ENCODE data around the gene P2RY12.

The P2RY12 gene

GRCh38 chr3:151372063-151372820 is 12.3 kb downstream of the P2RY12 start:
- TF ChIP-seq, protein P1, sequence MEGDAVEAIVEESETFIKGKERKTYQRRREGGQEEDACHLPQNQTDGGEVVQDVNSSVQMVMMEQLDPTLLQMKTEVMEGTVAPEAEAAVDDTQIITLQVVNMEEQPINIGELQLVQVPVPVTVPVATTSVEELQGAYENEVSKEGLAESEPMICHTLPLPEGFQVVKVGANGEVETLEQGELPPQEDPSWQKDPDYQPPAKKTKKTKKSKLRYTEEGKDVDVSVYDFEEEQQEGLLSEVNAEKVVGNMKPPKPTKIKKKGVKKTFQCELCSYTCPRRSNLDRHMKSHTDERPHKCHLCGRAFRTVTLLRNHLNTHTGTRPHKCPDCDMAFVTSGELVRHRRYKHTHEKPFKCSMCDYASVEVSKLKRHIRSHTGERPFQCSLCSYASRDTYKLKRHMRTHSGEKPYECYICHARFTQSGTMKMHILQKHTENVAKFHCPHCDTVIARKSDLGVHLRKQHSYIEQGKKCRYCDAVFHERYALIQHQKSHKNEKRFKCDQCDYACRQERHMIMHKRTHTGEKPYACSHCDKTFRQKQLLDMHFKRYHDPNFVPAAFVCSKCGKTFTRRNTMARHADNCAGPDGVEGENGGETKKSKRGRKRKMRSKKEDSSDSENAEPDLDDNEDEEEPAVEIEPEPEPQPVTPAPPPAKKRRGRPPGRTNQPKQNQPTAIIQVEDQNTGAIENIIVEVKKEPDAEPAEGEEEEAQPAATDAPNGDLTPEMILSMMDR (conservative IDR thresholded peaks at IDR 0.05; ENCODE audit: low read length) = no peak
- DNase-seq (ENCODE audit: low read depth) = peak; percentile 43

GRCh38 chr3:151371526-151371925 is 13.0 kb downstream of the P2RY12 start:
- H3K4me3 ChIP-seq (ENCODE audit: low read length) = no peak overlapping the region
- DNase-seq (ENCODE audit: low read depth) = peak; percentile 61
- TF ChIP-seq, protein P1 (conservative IDR thresholded peaks at IDR 0.05; ENCODE audit: low read length) = no peak

More at GRCh38 chr3:151372063-151372820, 12.3 kb downstream of the P2RY12 start:
- no peak overlapping the region for H3K4me3 ChIP-seq (ENCODE audit: low read length)

DNA sequence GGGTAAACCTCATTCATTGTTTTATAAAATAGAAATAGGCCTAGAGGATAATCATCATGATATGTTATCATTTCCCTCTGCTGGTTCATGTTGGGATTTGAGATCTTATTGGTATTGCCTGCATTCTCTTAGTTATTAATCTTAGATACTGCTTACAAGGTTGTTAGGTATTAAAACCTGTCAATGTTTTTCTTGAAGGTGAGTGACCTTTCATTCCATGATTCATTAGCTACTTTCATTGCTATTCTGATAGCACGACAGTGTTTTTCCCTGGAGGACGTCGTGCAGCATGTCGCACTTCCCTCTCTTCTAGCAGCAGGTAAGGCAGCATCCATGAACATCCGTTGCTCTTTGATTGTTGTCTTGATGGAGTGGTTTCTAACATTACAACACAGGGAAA is 17.1 kb downstream of the P2RY12 start:
- no peak overlapping the region for H3K4me3 ChIP-seq (ENCODE audit: low read length)
- TF ChIP-seq, protein P1 (conservative IDR thresholded peaks at IDR 0.05; ENCODE audit: low read length) = peak; percentile 20; the same call in 1 of the 2 replicates
- peak; percentile 24 for DNase-seq (ENCODE audit: low read depth)

GRCh38 chr3:151366993-151367392 is 17.6 kb downstream of the P2RY12 start:
- DNase-seq (ENCODE audit: low read depth) = no peak
- TF ChIP-seq, protein P1 (conservative IDR thresholded peaks at IDR 0.05; ENCODE audit: low read length) = no peak
- no peak overlapping the region for H3K4me3 ChIP-seq (ENCODE audit: low read length)

DNA sequence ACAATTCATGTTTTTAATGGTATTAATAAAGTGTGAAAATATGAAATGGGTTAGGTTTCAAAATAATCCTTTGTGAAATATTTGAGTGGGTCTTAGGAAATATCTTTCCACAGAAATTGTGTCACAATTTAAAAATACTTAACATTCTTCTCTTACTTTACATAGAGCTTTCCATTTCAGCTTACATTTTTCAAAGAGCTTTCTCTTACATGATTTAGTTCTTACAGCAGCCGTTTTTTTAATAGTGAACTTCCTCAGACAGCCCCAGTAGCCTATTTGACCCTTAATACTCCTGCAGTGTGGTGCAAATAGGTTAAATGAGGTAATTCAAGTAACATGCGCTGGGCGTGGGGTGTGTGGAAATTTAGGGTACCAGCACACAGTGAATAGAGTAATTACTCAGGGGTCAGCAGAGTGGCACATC is 21.8 kb downstream of the P2RY12 start:
- no peak overlapping the region for H3K4me3 ChIP-seq (ENCODE audit: low read length)
- TF ChIP-seq, protein P1 (conservative IDR thresholded peaks at IDR 0.05; ENCODE audit: low read length) = no peak
- DNase-seq (ENCODE audit: low read depth) = peak; percentile 74

DNA sequence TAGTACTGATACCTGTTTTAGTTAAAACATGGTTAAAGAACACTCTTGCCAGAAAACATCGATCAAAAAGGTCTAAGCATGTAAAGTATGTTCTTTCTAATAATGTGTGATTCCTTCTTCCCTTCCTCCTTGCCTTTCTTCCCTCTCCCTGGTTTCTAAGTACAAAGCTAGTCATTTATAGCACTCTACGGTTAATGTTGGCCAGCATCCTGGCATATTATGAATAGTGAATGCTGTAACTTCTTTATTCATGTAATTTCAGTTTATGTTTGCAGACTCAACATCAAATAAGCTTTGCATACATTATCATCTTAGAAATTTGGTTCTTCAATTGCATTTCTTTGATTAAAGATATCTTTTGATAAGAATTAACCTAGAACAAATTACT is 27.1 kb downstream of the P2RY12 start:
- no peak for DNase-seq (ENCODE audit: low read depth)
- TF ChIP-seq, protein P1 (conservative IDR thresholded peaks at IDR 0.05; ENCODE audit: low read length) = no peak

DNA sequence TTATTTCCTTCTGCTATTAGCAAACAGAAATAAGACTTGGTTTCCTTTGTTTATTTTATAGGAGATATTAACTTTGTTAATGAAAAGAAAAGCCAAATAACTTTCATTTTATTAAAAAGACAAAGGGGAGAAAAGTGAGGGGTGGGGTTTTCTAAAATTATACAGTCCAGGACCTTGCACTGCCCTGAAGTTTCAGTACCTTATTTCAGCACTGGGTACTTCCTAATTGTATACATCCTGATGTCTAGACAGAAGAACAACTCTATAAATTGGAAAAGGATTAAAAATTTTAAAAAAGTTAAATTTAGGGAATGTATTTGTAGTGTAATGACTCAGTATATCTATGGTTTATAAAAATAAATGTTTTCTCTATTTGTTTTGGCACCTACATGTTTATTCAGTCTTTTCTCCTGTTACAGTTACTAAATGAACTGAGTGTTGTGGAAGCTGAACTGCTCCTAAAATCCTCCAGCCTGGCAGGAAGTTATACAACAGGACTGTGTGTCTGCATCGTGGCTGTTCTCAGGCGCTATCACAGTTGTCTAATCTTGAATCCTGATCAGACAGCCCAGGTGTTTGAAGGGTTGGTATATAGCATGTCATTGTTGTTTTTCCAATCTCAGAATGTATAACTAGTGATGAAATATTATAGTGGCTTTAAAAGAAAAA is 27.6 kb downstream of the P2RY12 start:
- DNase-seq (ENCODE audit: low read depth) = no peak
- H3K4me3 ChIP-seq (ENCODE audit: low read length) = no peak overlapping the region
- TF ChIP-seq, protein P1 (conservative IDR thresholded peaks at IDR 0.05; ENCODE audit: low read length) = no peak

More for the DNA sequence above, 27.1 kb downstream of the P2RY12 start:
- no peak overlapping the region for H3K4me3 ChIP-seq (ENCODE audit: low read length)
